ENCODE measurements around the gene CNDP2. TPM values are rescaled to one million over a fixed set of nuclear protein-coding genes. Genes with fewer than 3 reads are reported as not detected.

Gene CNDP2
- total RNA-seq, 1 donor from 2014 or later: 56.1 TPM

DNA sequence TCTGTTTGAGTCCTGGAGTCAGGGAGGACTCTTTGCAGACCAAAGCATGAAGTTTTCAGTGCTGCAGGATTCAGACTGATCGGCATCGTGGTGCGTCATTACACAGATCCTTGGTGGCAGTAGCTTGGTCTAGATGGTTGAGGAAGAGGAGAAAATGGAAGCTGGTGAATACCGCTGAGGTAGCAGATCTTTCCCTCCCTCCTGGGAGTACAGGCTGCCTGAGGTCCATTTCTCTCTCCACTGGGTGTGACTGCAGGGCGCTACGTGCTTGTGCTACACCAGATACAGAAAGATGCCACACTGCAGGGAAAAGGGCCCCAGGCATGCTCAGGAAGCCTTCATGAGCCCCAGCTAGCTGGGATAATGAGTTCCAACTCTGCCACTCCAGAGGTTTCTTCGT is 34.9 kb downstream of the CNDP2 start:
- TF ChIP-seq EZH2 (IDR thresholded peaks at IDR 0.05): no peak
- TF ChIP-seq, protein P1, sequence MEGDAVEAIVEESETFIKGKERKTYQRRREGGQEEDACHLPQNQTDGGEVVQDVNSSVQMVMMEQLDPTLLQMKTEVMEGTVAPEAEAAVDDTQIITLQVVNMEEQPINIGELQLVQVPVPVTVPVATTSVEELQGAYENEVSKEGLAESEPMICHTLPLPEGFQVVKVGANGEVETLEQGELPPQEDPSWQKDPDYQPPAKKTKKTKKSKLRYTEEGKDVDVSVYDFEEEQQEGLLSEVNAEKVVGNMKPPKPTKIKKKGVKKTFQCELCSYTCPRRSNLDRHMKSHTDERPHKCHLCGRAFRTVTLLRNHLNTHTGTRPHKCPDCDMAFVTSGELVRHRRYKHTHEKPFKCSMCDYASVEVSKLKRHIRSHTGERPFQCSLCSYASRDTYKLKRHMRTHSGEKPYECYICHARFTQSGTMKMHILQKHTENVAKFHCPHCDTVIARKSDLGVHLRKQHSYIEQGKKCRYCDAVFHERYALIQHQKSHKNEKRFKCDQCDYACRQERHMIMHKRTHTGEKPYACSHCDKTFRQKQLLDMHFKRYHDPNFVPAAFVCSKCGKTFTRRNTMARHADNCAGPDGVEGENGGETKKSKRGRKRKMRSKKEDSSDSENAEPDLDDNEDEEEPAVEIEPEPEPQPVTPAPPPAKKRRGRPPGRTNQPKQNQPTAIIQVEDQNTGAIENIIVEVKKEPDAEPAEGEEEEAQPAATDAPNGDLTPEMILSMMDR (IDR thresholded peaks at IDR 0.05): no peak
- TF ChIP-seq EZH2phosphoT487 (IDR thresholded peaks at IDR 0.05): no peak
- peaks cover 2% of the 10 kb centered on the region for H3K9me3 Mint-ChIP-seq

DNA sequence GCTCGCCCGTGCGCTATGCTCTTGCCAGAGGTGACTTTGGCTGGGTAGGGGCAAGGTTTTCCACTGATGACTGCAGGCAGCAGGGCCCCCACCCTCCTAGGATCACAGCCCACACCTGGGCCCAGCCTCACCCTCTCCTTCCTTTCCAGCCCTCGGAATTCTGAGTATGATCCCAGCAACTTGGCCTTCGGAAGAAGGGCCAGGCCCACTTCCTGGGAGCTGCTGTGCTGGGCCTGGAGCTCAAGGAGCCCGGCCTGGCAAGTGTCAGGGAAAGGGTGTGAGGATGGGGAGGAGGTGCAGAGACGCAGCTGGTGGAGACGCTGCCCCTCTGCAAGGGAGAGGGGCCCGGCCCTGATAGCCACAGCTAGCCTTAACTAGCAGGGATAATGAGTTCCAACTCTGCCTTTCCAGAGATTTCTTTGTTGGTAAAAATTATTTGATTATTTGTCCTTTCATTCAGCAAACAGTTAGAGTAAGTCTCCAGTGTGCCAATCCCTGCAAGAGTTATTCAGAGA is 36.4 kb downstream of the CNDP2 start:
- H3K9ac ChIP-seq: no peak overlapping the region
- Mint-ChIP-seq H3K36me3 (no peaks in the 10 kb centered on the region), H3K27me3 (ENCODE audit: insufficient read depth, low read depth) (peaks cover 8% of the 10 kb centered on the region), H3K9me3 (no peaks in the 10 kb centered on the region), H3K4me3 (no peak overlapping the region), H3K4me1 (no peaks in the 10 kb centered on the region), H3K27ac (no peak overlapping the region)
- no peak for DNase-seq (ENCODE audit: low spot score)
- H3K9me3 ChIP-seq (ENCODE audit: low read depth): no peaks in the 10 kb centered on the region
- no peaks in the 10 kb centered on the region for H4K20me1 ChIP-seq (ENCODE audit: low read depth)
- no peaks in the 10 kb centered on the region for H3F3A ChIP-seq (ENCODE audit: low read depth)
- H3K4me1 ChIP-seq: no peaks in the 10 kb centered on the region
- H3K4me2 ChIP-seq: no peak overlapping the region
- H3K79me2 ChIP-seq (ENCODE audit: low read depth): no peaks in the 10 kb centered on the region
- no peak overlapping the region for H3K4me3 ChIP-seq
- H3K27ac ChIP-seq: no peak overlapping the region
- H3K27me3 ChIP-seq: no peaks in the 10 kb centered on the region
- H2AFZ ChIP-seq (replicated peaks): no peak overlapping the region
- TF ChIP-seq, protein P1 (IDR thresholded peaks at IDR 0.05): no peak
- TF ChIP-seq EZH2 (IDR thresholded peaks at IDR 0.05): no peak
- TF ChIP-seq EZH2phosphoT487 (IDR thresholded peaks at IDR 0.05): no peak
- no peaks in the 10 kb centered on the region for H3K36me3 ChIP-seq

More for the DNA sequence above, 34.9 kb downstream of the CNDP2 start:
- Histone ChIP-seq H3K36me3 (no peaks in the 10 kb centered on the region), H3K4me2 (no peak overlapping the region), H3K4me3 (no peak overlapping the region), H3K9ac (no peak overlapping the region), H4K20me1 (ENCODE audit: low read depth) (no peaks in the 10 kb centered on the region), H3K27ac (no peak overlapping the region), H2AFZ (replicated peaks) (no peak overlapping the region), H3K27me3 (no peaks in the 10 kb centered on the region), H3K9me3 (ENCODE audit: low read depth) (no peaks in the 10 kb centered on the region), H3F3A (ENCODE audit: low read depth) (no peaks in the 10 kb centered on the region), H3K4me1 (no peaks in the 10 kb centered on the region), H3K79me2 (ENCODE audit: low read depth) (no peaks in the 10 kb centered on the region)
- Mint-ChIP-seq H3K27me3 (ENCODE audit: insufficient read depth, low read depth) (peaks cover 5% of the 10 kb centered on the region), H3K4me1 (no peaks in the 10 kb centered on the region), H3K27ac (no peak overlapping the region), H3K4me3 (no peak overlapping the region), H3K36me3 (no peaks in the 10 kb centered on the region)
- DNase-seq (ENCODE audit: low spot score): no peak

DNA sequence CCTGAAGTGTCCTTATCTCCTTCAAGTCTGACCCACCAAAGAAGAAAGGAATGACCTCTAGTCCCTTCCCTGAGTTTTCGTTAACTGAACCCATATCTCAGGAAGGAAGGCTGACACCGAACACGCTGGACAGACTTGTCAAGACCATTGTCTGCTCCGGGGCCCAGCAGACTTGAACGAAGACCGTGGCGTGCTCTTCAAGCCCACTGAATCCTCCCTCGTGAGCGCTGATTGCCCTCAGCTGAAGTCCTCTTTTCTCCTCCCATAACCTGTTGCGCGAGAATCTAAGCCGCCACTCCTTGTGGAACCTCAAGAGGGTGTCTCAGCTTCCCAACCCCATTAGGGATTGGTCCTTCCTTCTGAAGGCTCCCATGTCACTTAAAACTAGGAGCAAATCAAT is 37.5 kb downstream of the CNDP2 start:
- Histone ChIP-seq H3F3A (ENCODE audit: low read depth) (no peaks in the 10 kb centered on the region), H3K9ac (no peak overlapping the region), H3K36me3 (no peaks in the 10 kb centered on the region), H3K27me3 (no peaks in the 10 kb centered on the region), H3K27ac (no peak overlapping the region), H4K20me1 (ENCODE audit: low read depth) (no peaks in the 10 kb centered on the region), H3K9me3 (ENCODE audit: low read depth) (no peaks in the 10 kb centered on the region), H3K4me3 (no peak overlapping the region), H3K4me1 (no peaks in the 10 kb centered on the region), H3K79me2 (ENCODE audit: low read depth) (no peaks in the 10 kb centered on the region), H3K4me2 (no peak overlapping the region), H2AFZ (replicated peaks) (peak overlapping the region; percentile 10)
- no peak for TF ChIP-seq EZH2phosphoT487 (IDR thresholded peaks at IDR 0.05)
- no peak for TF ChIP-seq EZH2 (IDR thresholded peaks at IDR 0.05)
- TF ChIP-seq, protein P1 (IDR thresholded peaks at IDR 0.05): no peak
- no peak overlapping the region for H3K27ac Mint-ChIP-seq
- DNase-seq (ENCODE audit: low spot score): no peak
- H3K36me3 Mint-ChIP-seq: no peaks in the 10 kb centered on the region
- no peak overlapping the region for H3K4me3 Mint-ChIP-seq
- no peaks in the 10 kb centered on the region for H3K4me1 Mint-ChIP-seq
- H3K9me3 Mint-ChIP-seq: no peaks in the 10 kb centered on the region
- peaks cover 8% of the 10 kb centered on the region for H3K27me3 Mint-ChIP-seq (ENCODE audit: insufficient read depth, low read depth)

All from neural progenitor cell (in vitro differentiated cells).